K562 (cell line): ENCODE data around the gene DKK1.

ENCODE experiments used
- CHD2 ChIP-seq: IDR thresholded peaks from 2 replicates; pipeline ENCODE4 v1.6.1; 2011; ENCODE audit warnings: low read depth, low read length
- HNRNPH1 ChIP-seq: fragments of 200-400 bp; formaldehyde crosslinking; optimal IDR thresholded peaks from 2 replicates; pipeline ENCODE3; 2017; ENCODE audit warnings: low read depth, mild to moderate bottlenecking, low read length, moderate library complexity
- JUN ChIP-seq, 2 experiments: sonication (generic) in 1 of 2; formaldehyde crosslinking in 1 of 2; IDR thresholded peaks; 2 replicates each; pipeline versions ENCODE4 v1.6.1 to v1.8.0; 2012 to 2022; ENCODE audit warnings: borderline replicate concordance in 2 of 2, mild to moderate bottlenecking in 2 of 2, improper control_type of control experiment in 1 of 2, low read depth in 1 of 2, low read length in 1 of 2, missing genetic modification reagents in 1 of 2
- MYNN ChIP-seq, 2 experiments: sonication (generic); formaldehyde crosslinking in 1 of 2; IDR thresholded peaks; 2 replicates each; pipeline versions ENCODE4 v1.5.0 to v1.6.1; 2016 to 2020; ENCODE audit warnings: antibody characterized with exemption in 1 of 2, missing genetic modification reagents in 1 of 2
- ZNF239 ChIP-seq: fragments of 250-450 bp; sonication (Bioruptor Pico); IDR thresholded peaks from 2 replicates; pipeline ENCODE4 v1.4.0; 2020; ENCODE audit warnings: mild to moderate bottlenecking
- TF ChIP-seq, protein P1 (sequence below), 3 experiments: IDR thresholded peaks in 2 of 3; conservative IDR thresholded peaks in 1 of 3; 2 replicates each; pipeline ENCODE4 v1.5.1; 2011 to 2012; ENCODE audit warnings: low read length in 3 of 3, mild to moderate bottlenecking in 3 of 3, control low read depth in 2 of 3, improper control_type of control experiment in 1 of 3, inconsistent platforms in 1 of 3, low read depth in 1 of 3, mixed read lengths in 1 of 3, moderate library complexity in 1 of 3; ENCODE audit not compliant: insufficient read depth in 2 of 3

DNA sequence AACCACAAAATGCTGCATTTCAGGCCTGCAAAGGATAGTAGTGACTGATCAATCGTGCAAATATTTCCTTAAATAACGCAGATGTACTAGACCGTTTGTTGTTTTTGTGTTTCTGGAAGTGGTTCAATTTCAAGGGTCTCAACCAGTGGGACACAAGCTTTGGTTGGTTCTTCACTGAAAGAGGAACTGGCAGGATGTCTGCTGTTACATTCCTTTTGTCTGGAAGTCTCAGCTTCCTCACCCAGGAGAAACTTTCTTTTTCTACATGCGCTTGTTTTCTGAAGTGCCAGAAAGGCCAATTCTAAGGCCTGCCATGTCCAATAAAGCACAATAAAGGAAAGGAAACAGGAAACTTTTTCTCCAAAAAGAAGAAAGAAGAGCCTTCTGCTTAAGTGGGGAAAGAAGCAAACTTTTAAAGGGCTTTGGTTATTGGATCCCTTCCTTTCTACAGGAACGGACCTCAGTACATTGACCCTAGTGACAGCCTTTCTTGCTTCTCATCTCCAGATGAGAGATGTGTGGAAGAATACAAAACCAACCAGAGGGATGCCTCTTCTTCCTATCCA lies 4.1 kb downstream of the DKK1 start:
- TF ChIP-seq CHD2 (no peak), JUN (IDR thresholded peaks at IDR 0.05; ENCODE audit: borderline replicate concordance, low read depth, low read length) (no peak), JUN (CRISPR knock-in tag; IDR thresholded peaks at IDR 0.05; ENCODE audit: borderline replicate concordance) (no peak), MYNN (IDR thresholded peaks at IDR 0.05) (no peak), MYNN (CRISPR knock-in tag; IDR thresholded peaks at IDR 0.05) (no peak), HNRNPH1 (no peak), ZNF239 (CRISPR knock-in tag) (no peak)
- TF ChIP-seq, protein P1, sequence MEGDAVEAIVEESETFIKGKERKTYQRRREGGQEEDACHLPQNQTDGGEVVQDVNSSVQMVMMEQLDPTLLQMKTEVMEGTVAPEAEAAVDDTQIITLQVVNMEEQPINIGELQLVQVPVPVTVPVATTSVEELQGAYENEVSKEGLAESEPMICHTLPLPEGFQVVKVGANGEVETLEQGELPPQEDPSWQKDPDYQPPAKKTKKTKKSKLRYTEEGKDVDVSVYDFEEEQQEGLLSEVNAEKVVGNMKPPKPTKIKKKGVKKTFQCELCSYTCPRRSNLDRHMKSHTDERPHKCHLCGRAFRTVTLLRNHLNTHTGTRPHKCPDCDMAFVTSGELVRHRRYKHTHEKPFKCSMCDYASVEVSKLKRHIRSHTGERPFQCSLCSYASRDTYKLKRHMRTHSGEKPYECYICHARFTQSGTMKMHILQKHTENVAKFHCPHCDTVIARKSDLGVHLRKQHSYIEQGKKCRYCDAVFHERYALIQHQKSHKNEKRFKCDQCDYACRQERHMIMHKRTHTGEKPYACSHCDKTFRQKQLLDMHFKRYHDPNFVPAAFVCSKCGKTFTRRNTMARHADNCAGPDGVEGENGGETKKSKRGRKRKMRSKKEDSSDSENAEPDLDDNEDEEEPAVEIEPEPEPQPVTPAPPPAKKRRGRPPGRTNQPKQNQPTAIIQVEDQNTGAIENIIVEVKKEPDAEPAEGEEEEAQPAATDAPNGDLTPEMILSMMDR (IDR thresholded peaks at IDR 0.05 in 2 of 3, conservative IDR thresholded peaks at IDR 0.05 in 1 of 3; ENCODE audit: insufficient read depth in 2 of 3, low read depth in 1 of 3, low read length in 3 of 3), result no peak
